SK-N-SH (cell line): Measurements from ENCODE around the gene ZNF74.

Source experiments
- FOXM1 ChIP-seq: IDR thresholded peaks from 2 replicates; pipeline ENCODE4 v1.4.0; 2012; ENCODE audit warnings: low read depth, mild to moderate bottlenecking
- GABPA ChIP-seq: IDR thresholded peaks from 2 replicates; pipeline ENCODE4 v1.4.0; 2012; ENCODE audit warnings: low read depth, mild to moderate bottlenecking
- POLR2AphosphoS5 ChIP-seq: IDR thresholded peaks from 2 replicates; pipeline ENCODE4 v1.6.1; 2012; ENCODE audit warnings: low read depth, low read length
- RXRA ChIP-seq: IDR thresholded peaks from 2 replicates; pipeline ENCODE4 v1.4.0; 2012; ENCODE audit warnings: low read depth, mild to moderate bottlenecking, borderline replicate concordance
- TF ChIP-seq, protein P1 (sequence below): fragments of 200-600 bp; sonication (generic); IDR thresholded peaks from 2 replicates; pipeline ENCODE4 v1.6.1; 2017; ENCODE audit warnings: antibody characterized with exemption, mild to moderate bottlenecking, moderate library complexity

DNA sequence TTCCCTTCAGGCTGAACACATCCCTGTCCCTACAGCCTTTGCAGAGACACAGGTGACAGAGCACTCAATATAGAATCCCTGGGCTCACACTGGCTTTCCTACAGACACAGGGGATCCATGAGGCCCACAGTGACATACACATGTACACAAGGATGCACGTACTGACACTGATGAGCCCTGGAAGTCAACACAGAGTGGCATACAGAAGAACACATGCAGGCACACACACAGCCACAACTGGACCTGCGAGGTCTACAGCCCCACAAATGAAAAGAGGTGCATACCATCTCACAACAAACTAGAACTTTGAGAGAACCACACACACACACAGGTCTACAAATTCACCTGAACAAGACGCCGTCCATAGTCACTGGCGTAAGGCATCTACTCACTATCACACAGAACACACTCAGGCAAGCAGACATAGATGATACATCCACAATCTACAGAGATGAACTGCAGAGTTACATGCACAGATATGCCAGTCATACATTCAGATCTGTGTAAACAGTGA lies 3.5 kb upstream of the ZNF74 start:
- TF ChIP-seq, protein P1, sequence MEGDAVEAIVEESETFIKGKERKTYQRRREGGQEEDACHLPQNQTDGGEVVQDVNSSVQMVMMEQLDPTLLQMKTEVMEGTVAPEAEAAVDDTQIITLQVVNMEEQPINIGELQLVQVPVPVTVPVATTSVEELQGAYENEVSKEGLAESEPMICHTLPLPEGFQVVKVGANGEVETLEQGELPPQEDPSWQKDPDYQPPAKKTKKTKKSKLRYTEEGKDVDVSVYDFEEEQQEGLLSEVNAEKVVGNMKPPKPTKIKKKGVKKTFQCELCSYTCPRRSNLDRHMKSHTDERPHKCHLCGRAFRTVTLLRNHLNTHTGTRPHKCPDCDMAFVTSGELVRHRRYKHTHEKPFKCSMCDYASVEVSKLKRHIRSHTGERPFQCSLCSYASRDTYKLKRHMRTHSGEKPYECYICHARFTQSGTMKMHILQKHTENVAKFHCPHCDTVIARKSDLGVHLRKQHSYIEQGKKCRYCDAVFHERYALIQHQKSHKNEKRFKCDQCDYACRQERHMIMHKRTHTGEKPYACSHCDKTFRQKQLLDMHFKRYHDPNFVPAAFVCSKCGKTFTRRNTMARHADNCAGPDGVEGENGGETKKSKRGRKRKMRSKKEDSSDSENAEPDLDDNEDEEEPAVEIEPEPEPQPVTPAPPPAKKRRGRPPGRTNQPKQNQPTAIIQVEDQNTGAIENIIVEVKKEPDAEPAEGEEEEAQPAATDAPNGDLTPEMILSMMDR: no peak
- TF ChIP-seq POLR2AphosphoS5: no peak
- no peak for TF ChIP-seq RXRA
- TF ChIP-seq FOXM1: no peak
- TF ChIP-seq GABPA: no peak
